IPS-15b (cell line): ENCODE results near the gene NUP58.

Source experiments
- H3K27me3 ChIP-seq: one replicate; pipeline ENCODE4 v1.6.1; 2013; ENCODE audit warnings: low read length; ENCODE audit not compliant: control insufficient read depth, insufficient read depth
- H3K36me3 ChIP-seq: one replicate; pipeline ENCODE4 v1.6.1; 2013; ENCODE audit warnings: low read length; ENCODE audit not compliant: control insufficient read depth, insufficient read depth
- H3K4me1 ChIP-seq: one replicate; pipeline ENCODE4 v1.6.1; 2013; ENCODE audit warnings: mild to moderate bottlenecking, low read length; ENCODE audit not compliant: control insufficient read depth, insufficient read depth
- H3K4me3 ChIP-seq: one replicate; pipeline ENCODE4 v1.5.1; 2013; ENCODE audit warnings: low read depth, low read length
- H3K9ac ChIP-seq: one replicate; pipeline ENCODE4 v1.6.1; 2013; ENCODE audit warnings: low read depth, mild to moderate bottlenecking, low read length
- H3K9me3 ChIP-seq: one replicate; pipeline ENCODE4 v1.6.1; 2013; ENCODE audit warnings: mild to moderate bottlenecking, low read length; ENCODE audit not compliant: control insufficient read depth, insufficient read depth

The NUP58 gene, protein sequence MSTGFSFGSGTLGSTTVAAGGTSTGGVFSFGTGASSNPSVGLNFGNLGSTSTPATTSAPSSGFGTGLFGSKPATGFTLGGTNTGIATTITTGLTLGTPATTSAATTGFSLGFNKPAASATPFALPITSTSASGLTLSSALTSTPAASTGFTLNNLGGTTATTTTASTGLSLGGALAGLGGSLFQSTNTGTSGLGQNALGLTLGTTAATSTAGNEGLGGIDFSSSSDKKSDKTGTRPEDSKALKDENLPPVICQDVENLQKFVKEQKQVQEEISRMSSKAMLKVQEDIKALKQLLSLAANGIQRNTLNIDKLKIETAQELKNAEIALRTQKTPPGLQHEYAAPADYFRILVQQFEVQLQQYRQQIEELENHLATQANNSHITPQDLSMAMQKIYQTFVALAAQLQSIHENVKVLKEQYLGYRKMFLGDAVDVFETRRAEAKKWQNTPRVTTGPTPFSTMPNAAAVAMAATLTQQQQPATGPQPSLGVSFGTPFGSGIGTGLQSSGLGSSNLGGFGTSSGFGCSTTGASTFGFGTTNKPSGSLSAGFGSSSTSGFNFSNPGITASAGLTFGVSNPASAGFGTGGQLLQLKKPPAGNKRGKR

DNA sequence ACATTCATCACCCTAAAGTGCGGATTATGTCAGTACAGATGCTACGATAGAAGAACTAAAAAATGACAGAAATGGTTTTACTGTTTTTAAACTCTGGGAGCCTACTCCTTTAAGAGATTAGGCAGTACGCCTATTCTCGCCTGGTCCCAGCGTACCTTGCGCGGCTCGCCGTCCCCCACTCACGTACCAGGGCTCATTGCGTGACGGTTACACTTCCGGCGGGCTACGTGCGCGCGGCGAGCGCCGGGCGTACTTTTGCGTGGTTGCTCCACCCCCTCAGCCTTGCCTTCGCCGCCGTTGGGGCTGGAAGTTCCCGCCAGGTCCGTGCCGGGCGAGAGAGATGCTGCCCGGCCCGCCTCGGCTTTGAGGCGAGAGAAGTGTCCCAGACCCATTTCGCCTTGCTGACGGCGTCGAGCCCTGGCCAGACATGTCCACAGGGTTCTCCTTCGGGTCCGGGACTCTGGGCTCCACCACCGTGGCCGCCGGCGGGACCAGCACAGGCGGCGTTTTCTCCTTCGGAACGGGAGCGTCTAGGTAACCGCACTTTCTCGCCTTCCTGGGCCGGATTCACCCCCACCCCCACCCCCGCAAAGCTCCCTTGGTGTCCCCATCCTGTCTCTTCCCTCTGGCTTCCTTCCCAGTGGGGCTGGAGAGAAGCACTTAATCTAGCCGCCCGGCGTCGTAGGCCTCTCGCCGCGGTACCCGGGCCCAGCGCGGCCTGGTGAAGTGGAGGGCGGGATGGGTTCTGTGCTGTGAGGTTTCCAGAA lies at the start of gene NUP58:
TSS of gene NUP58 (plus strand) at position 279 of the 767 bp plus-strand sequence. CDS start at position 428, 149 bp downstream.
- peaks cover 6% of the 10 kb centered on the region for H3K27me3 ChIP-seq
- peak within 1 kb of the TSS; percentile 88 for H3K9ac ChIP-seq
- H3K9me3 ChIP-seq = no peaks in the 10 kb centered on the region
- H3K4me3 ChIP-seq = peak within 1 kb of the TSS; percentile 92
- peaks cover 3% of the 10 kb centered on the region for H3K36me3 ChIP-seq
- peaks cover 6% of the 10 kb centered on the region for H3K4me1 ChIP-seq

DNA sequence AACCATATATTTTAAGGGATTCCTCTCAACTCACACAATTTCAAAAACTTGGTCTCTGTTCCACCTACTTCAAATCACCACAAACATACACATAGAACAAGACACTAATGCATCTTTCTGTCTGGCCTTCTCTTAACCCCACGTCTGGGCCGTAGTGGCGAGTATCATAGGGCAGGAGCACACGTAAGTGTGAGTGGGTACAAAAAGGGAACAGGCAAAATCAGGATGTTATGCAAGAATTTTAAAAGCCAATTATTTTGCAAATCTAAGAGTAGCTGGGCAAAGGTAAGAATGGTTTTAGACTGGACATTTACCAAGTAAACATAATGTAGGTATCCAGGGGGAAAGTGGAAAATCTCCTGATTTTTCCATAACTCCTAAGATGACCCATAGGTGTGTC lies 49.2 kb upstream of the NUP58 start:
- H3K36me3 ChIP-seq = no peaks in the 10 kb centered on the region
- H3K9me3 ChIP-seq = no peaks in the 10 kb centered on the region
- no peaks in the 10 kb centered on the region for H3K27me3 ChIP-seq
- no peaks in the 10 kb centered on the region for H3K4me1 ChIP-seq
- H3K4me3 ChIP-seq = no peak overlapping the region
- H3K9ac ChIP-seq = no peak overlapping the region

DNA sequence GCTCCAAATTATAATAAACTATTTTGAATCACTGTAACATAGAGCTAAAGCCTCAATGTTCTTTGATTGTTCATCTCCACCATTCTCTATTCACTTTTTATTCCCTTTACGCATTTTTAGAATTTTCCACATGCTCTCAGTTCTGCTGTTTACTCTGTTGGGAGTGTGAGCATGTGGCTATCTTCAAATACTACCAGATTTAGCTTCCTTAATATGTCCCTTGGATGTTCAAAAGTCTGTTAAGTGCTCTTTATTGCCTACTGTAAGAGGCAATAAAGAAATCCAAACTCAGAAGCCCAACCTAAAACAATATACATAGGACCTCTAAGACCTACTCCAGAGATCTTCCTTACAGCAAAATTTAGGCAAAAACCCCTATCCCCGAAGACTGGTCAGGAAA lies 48.7 kb upstream of the NUP58 start:
- H3K9ac ChIP-seq = no peak overlapping the region
- no peaks in the 10 kb centered on the region for H3K36me3 ChIP-seq
- H3K27me3 ChIP-seq = no peaks in the 10 kb centered on the region
- H3K9me3 ChIP-seq = no peaks in the 10 kb centered on the region
- H3K4me1 ChIP-seq = no peaks in the 10 kb centered on the region
- H3K4me3 ChIP-seq = no peak overlapping the region

DNA sequence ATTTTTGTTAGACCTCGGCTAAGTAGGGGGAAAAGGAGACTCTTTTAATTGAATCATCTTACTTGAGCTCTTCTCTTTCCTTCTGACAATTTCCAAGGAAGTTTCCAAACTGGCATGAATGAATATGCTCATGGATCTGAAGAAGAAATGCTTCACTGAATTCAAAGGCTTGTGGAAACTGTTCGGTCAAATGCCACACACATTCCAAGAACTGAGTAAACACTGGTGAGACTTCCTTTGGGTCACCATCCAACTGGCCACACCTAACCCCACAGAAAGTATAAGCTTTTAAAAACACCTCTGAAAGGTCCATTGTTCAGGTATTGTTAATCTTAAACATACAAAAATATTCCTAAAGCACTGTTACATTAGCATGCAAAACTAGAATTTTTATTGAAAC lies 47.7 kb upstream of the NUP58 start:
- Histone ChIP-seq H3K4me1 (no peaks in the 10 kb centered on the region), H3K27me3 (no peaks in the 10 kb centered on the region), H3K9me3 (no peaks in the 10 kb centered on the region), H3K36me3 (no peaks in the 10 kb centered on the region), H3K4me3 (no peak overlapping the region), H3K9ac (no peak overlapping the region)

DNA sequence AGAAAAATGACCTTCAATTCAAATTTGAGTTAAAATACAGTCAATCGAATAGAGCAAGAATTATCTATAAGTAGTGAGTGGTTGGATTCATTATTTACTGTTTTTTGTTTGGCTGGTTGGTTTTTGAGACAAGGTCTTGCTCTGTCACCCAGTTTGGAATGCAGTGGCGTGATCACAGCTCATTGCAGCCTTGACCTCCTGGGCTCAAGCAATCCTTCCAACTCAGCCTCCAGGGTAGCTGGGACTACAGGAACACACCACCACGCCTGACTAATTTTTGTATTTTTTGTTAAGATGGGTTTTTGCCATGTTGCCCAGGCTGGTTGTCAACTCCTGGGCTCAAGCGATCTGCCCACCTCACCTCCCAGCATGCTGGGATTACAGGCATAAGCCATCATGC lies 39.2 kb upstream of the NUP58 start:
- Histone ChIP-seq H3K9me3 (no peaks in the 10 kb centered on the region), H3K9ac (no peak overlapping the region), H3K36me3 (no peaks in the 10 kb centered on the region), H3K4me3 (no peak overlapping the region), H3K27me3 (no peaks in the 10 kb centered on the region), H3K4me1 (no peaks in the 10 kb centered on the region)

DNA sequence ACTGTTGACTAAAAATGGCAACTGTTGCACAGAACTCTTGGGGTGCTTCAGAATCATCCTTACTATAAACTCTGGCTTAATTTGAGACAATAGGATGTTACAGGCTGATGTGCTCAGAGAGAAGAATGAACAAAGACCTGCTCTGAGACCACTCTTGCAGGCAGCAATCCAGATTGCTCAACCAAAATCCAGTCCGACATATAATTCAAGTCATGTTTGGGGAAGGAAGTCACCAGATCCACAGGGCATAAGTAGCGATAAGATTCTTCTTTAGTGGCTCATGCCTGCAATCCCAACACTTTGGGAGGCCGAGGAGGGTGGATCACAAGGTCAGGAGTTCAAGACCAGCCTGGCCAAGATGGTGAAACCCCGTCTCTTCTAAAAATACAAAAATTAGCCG lies 34.7 kb upstream of the NUP58 start:
- Histone ChIP-seq H3K4me3 (no peak overlapping the region), H3K4me1 (no peaks in the 10 kb centered on the region), H3K27me3 (no peaks in the 10 kb centered on the region), H3K9me3 (no peaks in the 10 kb centered on the region), H3K9ac (no peak overlapping the region), H3K36me3 (no peaks in the 10 kb centered on the region)

DNA sequence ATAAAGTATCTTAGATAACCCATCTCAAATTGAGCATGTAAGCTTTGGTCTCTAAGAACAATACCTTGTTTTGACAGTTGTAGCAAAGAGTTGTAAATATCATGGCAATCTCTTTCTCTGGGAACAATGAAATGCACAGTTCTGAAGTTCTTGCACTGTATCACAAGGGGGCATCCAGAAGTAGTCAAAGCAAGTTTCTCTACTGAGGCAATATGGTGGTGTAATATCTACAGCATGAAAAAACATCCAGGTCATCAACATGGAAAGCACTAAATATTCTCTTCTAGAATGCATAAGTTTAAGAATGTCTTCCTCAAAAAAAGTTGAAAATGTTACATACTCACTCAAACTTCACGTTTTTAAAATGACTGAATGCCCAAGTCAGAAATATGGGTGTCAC lies 33.7 kb upstream of the NUP58 start:
- Histone ChIP-seq H3K4me3 (no peak overlapping the region), H3K9me3 (no peaks in the 10 kb centered on the region), H3K9ac (no peak overlapping the region), H3K36me3 (no peaks in the 10 kb centered on the region), H3K27me3 (no peaks in the 10 kb centered on the region), H3K4me1 (no peaks in the 10 kb centered on the region)

DNA sequence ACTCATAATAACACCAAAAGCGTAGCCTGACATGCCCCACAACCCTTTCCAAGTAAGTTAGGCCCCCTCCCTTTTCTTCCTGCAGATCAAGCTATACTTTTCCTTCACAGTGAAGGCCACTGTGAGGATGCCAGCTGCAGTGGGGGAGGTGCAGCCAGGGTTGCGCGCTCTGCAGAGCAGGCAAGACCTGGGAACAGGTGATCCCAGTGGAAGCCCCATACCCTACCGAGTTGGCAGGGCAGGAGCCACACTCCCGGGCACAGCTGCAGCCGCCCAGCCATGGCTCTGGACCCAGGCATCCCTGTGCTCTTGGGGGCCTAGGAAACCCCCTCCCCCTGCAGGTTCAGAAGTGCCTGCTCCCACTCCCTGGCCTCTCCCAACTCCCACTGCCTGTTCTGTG lies 32.9 kb upstream of the NUP58 start:
- H3K9me3 ChIP-seq = no peaks in the 10 kb centered on the region
- no peaks in the 10 kb centered on the region for H3K36me3 ChIP-seq
- no peaks in the 10 kb centered on the region for H3K27me3 ChIP-seq

DNA sequence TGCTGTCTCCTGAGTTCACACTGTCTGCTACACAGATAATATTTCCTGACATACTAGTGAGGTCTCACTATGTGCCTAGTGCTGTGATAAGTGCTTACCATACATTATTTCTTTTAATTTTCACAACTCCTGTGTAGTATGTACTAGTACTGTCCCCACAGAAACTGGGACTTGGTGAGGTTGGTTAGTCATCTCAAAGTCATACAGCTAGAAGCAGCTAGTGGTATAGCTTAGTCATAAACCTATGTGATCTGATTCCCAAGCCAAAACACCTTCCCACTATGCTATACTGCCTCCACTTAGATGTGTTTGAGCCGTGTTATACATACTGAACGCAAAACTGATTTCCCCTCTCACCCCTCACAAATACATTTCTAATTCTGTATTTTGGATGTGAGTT lies 24.7 kb upstream of the NUP58 start:
- Histone ChIP-seq H3K36me3 (no peaks in the 10 kb centered on the region), H3K9ac (no peak overlapping the region), H3K27me3 (no peaks in the 10 kb centered on the region), H3K9me3 (no peaks in the 10 kb centered on the region), H3K4me3 (no peak overlapping the region), H3K4me1 (no peaks in the 10 kb centered on the region)

More for the DNA sequence above, 32.9 kb upstream of the NUP58 start:
- no peak overlapping the region for H3K4me3 ChIP-seq
- H3K9ac ChIP-seq = no peak overlapping the region
- no peaks in the 10 kb centered on the region for H3K4me1 ChIP-seq

DNA sequence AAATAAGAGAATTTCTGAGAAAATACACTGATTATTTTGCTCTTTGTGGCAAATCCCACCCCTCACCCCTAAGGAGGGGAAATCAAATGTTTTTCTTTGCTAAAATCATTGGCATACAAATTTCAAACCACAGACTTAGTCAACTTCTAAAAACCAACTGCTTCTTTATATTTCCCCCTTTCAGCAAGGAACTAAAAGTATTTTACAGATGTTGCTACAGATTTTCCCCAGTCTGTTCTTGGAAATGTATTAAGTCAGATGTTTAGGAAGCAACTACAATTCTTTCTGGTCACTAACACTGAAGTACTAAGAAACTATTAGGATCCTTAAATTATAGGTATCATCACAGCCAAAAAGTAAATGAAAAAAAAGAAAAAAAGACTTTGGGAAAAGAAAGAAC lies 21.0 kb upstream of the NUP58 start:
- Histone ChIP-seq H3K4me1 (no peaks in the 10 kb centered on the region), H3K27me3 (no peaks in the 10 kb centered on the region), H3K36me3 (no peaks in the 10 kb centered on the region)

DNA sequence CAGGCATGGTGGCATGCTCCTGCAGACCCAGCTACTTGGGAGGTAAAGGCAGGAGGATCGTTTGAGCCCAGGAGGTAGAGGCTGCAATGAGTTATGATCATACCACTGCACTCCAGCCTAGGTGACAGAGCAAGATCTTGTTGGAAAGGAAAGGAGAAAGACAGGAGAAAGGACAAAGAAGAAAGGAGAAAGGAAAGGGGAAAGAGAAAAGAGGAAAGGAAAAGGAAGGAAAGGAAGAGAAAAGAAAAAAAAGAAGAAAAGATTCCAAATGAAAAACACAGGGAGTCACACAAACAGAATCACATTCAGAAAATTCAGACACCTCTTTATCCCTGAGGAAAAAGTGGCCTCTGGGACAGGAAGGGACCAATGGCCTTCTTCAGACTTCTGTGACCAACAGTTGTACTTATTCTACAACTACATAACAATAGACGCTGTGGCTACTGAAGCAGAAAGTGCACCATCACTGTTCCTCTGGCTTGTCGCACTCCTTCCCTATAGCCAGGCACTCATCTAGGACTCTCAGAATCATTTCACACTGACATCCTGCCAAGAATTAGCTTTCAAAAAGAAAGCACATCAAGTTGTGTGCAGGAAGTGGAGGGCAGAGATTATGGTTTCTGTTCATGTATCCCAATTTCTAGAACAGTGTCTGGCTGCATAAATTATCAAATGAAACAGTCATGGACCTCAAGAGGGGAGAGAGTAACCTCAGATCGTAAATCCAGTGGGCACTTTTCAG lies 20.1 kb upstream of the NUP58 start:
- H3K4me1 ChIP-seq = no peaks in the 10 kb centered on the region
- H3K27me3 ChIP-seq = no peaks in the 10 kb centered on the region
- no peak overlapping the region for H3K9ac ChIP-seq
- no peak overlapping the region for H3K4me3 ChIP-seq
- H3K9me3 ChIP-seq = no peaks in the 10 kb centered on the region
- no peaks in the 10 kb centered on the region for H3K36me3 ChIP-seq

More for the DNA sequence above, 21.0 kb upstream of the NUP58 start:
- H3K4me3 ChIP-seq = no peak overlapping the region
- H3K9me3 ChIP-seq = no peaks in the 10 kb centered on the region
- no peak overlapping the region for H3K9ac ChIP-seq
